Liver (tissue), 9 donors: ENCODE measurements around the gene LRP5. TPM values are rescaled to one million over a fixed set of nuclear protein-coding genes. Genes with fewer than 3 reads are reported as not detected.

Experiments
- DNase-seq: peaks from one replicate; pipeline ENCODE4 v3.0.0-alpha.2; 2017; ENCODE audit warnings: low spot score
- H3K27ac ChIP-seq, 2 donors: one replicate each; pipeline ENCODE4 v1.7.0; 2013; ENCODE audit warnings: inconsistent platforms in 2 of 2, low read length in 2 of 2, control low read depth in 1 of 2, low read depth in 1 of 2, mild to moderate bottlenecking in 1 of 2
- H3K27me3 ChIP-seq, 4 donors: one replicate each; pipeline versions ENCODE4 v1.6.1 to v1.7.0; 2013; ENCODE audit warnings: low read length in 3 of 4, inconsistent platforms in 1 of 4, mild to moderate bottlenecking in 1 of 4, moderate library complexity in 1 of 4; ENCODE audit not compliant: control insufficient read depth in 4 of 4, insufficient read depth in 4 of 4
- H3K36me3 ChIP-seq, 4 donors: one replicate each; pipeline versions ENCODE4 v1.6.1 to v1.7.0; 2013; ENCODE audit warnings: low read length in 3 of 4, mild to moderate bottlenecking in 3 of 4, low read depth in 1 of 4, moderate library complexity in 1 of 4; ENCODE audit not compliant: control insufficient read depth in 4 of 4, insufficient read depth in 3 of 4
- H3K4me1 ChIP-seq, 4 donors: one replicate each; pipeline versions ENCODE4 v1.6.1 to v1.7.0; 2013; ENCODE audit warnings: low read length in 3 of 4, mild to moderate bottlenecking in 3 of 4, moderate library complexity in 1 of 4; ENCODE audit not compliant: control insufficient read depth in 4 of 4, insufficient read depth in 4 of 4
- H3K4me3 ChIP-seq, 3 donors: one replicate each; pipeline versions ENCODE4 v1.6.1 to v1.7.0; 2013; ENCODE audit warnings: low read length in 3 of 3, control low read depth in 1 of 3, low read depth in 1 of 3, mild to moderate bottlenecking in 1 of 3
- H3K9ac ChIP-seq, 2 donors: one replicate each; pipeline ENCODE4 v1.7.0; 2013; ENCODE audit warnings: low read length in 2 of 2, mild to moderate bottlenecking in 2 of 2, moderate library complexity in 2 of 2, control low read depth in 1 of 2, low read depth in 1 of 2
- H3K9me3 ChIP-seq, 4 donors: one replicate each; pipeline versions ENCODE4 v1.6.1 to v1.7.0; 2013; ENCODE audit warnings: low read length in 3 of 4; ENCODE audit not compliant: control insufficient read depth in 4 of 4
- FOXA1 ChIP-seq: IDR thresholded peaks from 2 replicates; pipeline ENCODE4 v1.6.1; 2016; ENCODE audit warnings: antibody characterized with exemption
- FOXA2 ChIP-seq: IDR thresholded peaks from 2 replicates; pipeline ENCODE4 v1.6.1; 2016; ENCODE audit warnings: antibody characterized with exemption
- HNF4A ChIP-seq, 2 donors: conservative IDR thresholded peaks; 2 replicates each; pipeline ENCODE4 v1.6.1; 2016; ENCODE audit warnings: antibody characterized with exemption in 2 of 2, mild to moderate bottlenecking in 2 of 2
- NR2F2 ChIP-seq: IDR thresholded peaks from 2 replicates; pipeline ENCODE4 v1.6.1; 2016; ENCODE audit warnings: antibody characterized with exemption
- RAD21 ChIP-seq, 2 donors: IDR thresholded peaks; 2 replicates each; pipeline ENCODE4 v1.6.1; 2016; ENCODE audit warnings: antibody characterized with exemption in 2 of 2, mild to moderate bottlenecking in 2 of 2
- RXRA ChIP-seq, 2 donors: IDR thresholded peaks; 2 replicates each; pipeline ENCODE4 v1.6.1; 2017 to 2018; ENCODE audit warnings: antibody characterized with exemption in 2 of 2, mild to moderate bottlenecking in 1 of 2
- SP1 ChIP-seq: IDR thresholded peaks from 2 replicates; pipeline ENCODE4 v1.6.1; 2018; ENCODE audit warnings: antibody characterized with exemption, mild to moderate bottlenecking
- TAF1 ChIP-seq: conservative IDR thresholded peaks from 2 replicates; pipeline ENCODE4 v1.6.1; 2016; ENCODE audit warnings: antibody characterized with exemption, mild to moderate bottlenecking
- WGBS: extraction: QIAGEN DNeasy Blood & Tissue Kit; methylation state at CpG from one replicate; pipeline ENCODE4 v1.1.7; 2013; 5-methylcytosine and 5-hydroxymethylcytosine counted together
- polyA plus RNA-seq, 2 donors: library from polyadenylated mRNA; stranded (reverse) in 1 of 2; unstranded in 1 of 2; fragments of 200-250 nt in 1 of 2; fragments of >200 nt in 1 of 2; fragmentation: Nextera tagmentation in 1 of 2; extraction: Ambion mirVana in 1 of 2; gene quantifications; one replicate each; pipeline versions ENCODE4 v1.2.1 to v1.2.3, GENCODE V29; 2013 to 2015
- total RNA-seq, 2 donors: library from RNA; depleted of rRNA; stranded (reverse); fragments of >200 nt; gene quantifications; one replicate each; pipeline ENCODE4 v1.2.3, GENCODE V29; 2014
- TF ChIP-seq, protein P1 (sequence below): IDR thresholded peaks from 2 replicates; pipeline ENCODE4 v1.6.1; 2016; ENCODE audit warnings: antibody characterized with exemption, mild to moderate bottlenecking
- TF ChIP-seq, protein P2 (sequence below): IDR thresholded peaks from 2 replicates; pipeline ENCODE4 v1.6.1; 2016; ENCODE audit warnings: antibody characterized with exemption
- TF ChIP-seq, protein P3 (sequence below): IDR thresholded peaks from 2 replicates; pipeline ENCODE4 v1.6.1; 2016; ENCODE audit warnings: antibody characterized with exemption
- TF ChIP-seq, protein P4 (sequence below): fragments of 150-350 bp; IDR thresholded peaks from 2 replicates; pipeline ENCODE4 v1.5.1; 2017; ENCODE audit warnings: improper control_type of control experiment, low read depth, low read length; ENCODE audit not compliant: missing input control
- TF ChIP-seq, protein P5 (sequence below): IDR thresholded peaks from 2 replicates; pipeline ENCODE4 v1.6.1; 2016; ENCODE audit warnings: antibody characterized with exemption
- donor health status: healthy.
- donor health status: healthy.
- donor health status: healthy.
- donor health status: healthy.
- donor health status: healthy.

The LRP5 gene
- total and polyA plus RNA-seq, 4 donors, result 48.9 to 99.3 (median 71.3) TPM

DNA sequence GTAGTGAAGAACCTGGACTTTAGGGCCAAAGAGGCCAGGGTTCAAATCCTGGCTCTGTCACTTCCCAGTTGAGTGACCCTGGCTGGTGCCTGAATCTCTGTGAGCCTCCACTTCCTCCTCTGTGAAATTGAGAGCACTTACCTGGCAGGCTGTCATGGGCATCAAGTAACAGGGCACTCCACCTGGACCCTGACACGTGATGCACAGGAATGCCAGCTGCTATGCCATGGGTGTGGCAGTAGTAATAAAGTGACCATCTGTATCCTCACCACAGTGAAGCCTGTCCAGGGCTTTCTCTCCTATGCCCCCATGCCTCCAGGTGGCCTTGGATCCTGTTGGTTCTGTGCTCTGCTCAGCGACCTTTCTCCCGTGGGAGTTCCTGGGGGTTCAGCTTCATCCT is 118.4 kb downstream of the LRP5 start (continued):
- TF ChIP-seq, protein P1, sequence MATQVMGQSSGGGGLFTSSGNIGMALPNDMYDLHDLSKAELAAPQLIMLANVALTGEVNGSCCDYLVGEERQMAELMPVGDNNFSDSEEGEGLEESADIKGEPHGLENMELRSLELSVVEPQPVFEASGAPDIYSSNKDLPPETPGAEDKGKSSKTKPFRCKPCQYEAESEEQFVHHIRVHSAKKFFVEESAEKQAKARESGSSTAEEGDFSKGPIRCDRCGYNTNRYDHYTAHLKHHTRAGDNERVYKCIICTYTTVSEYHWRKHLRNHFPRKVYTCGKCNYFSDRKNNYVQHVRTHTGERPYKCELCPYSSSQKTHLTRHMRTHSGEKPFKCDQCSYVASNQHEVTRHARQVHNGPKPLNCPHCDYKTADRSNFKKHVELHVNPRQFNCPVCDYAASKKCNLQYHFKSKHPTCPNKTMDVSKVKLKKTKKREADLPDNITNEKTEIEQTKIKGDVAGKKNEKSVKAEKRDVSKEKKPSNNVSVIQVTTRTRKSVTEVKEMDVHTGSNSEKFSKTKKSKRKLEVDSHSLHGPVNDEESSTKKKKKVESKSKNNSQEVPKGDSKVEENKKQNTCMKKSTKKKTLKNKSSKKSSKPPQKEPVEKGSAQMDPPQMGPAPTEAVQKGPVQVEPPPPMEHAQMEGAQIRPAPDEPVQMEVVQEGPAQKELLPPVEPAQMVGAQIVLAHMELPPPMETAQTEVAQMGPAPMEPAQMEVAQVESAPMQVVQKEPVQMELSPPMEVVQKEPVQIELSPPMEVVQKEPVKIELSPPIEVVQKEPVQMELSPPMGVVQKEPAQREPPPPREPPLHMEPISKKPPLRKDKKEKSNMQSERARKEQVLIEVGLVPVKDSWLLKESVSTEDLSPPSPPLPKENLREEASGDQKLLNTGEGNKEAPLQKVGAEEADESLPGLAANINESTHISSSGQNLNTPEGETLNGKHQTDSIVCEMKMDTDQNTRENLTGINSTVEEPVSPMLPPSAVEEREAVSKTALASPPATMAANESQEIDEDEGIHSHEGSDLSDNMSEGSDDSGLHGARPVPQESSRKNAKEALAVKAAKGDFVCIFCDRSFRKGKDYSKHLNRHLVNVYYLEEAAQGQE, result no peak
- TF ChIP-seq TAF1, result no peak
- TF ChIP-seq FOXA2, result no peak
- TF ChIP-seq SP1, result no peak
- no peak for TF ChIP-seq FOXA1
- no peak for TF ChIP-seq NR2F2
- TF ChIP-seq, protein P2, sequence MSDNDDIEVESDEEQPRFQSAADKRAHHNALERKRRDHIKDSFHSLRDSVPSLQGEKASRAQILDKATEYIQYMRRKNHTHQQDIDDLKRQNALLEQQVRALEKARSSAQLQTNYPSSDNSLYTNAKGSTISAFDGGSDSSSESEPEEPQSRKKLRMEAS, result no peak
- TF ChIP-seq RXRA (IDR thresholded peaks at IDR 0.05), result no peak

DNA sequence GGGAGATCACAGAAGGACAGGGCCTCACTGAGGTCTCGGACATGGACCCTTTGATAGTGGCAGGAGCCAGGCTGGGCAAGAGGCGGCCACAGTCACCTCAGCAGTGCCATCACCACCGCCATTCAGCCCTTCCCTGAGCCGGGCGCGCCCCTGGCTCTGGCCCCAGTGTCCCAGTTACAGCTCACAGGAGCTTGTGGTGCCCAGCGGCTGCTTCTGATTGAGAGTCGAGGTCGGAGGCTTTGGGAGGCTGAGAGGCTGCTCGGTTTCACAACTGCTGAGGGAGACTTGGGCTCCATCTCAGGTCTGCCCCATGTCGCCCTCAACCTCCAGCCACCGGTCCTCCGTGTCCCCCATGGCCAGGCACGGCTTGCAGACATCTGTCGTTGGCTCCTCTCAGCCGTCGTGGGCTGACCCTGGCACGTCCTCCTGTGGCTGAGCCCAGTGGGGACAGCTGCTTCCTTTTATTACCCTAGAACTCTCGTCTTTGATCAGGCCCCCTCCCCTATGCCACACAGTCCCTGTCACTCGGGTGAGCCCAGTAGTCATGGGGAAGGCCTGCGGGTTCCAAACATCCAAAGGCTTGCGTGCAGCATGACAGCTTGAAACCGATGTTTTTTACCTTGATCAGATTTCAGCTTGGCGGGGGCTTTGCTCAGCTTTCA is 119.7 kb downstream of the LRP5 start:
- no peak overlapping the region for H3K4me3 ChIP-seq
- H3K9me3 ChIP-seq, result peaks cover 0 to 5% (median 3%) of the 10 kb centered on the region in 4 donors
- no peak overlapping the region for H3K27ac ChIP-seq
- TF ChIP-seq RXRA (IDR thresholded peaks at IDR 0.05) (no peak), FOXA2 (no peak), SP1 (no peak), NR2F2 (no peak), RAD21 (IDR thresholded peaks at IDR 0.05) (no peak), HNF4A (conservative IDR thresholded peaks at IDR 0.05) (no peak)
- TF ChIP-seq, protein P1, result no peak
- TF ChIP-seq, protein P3, sequence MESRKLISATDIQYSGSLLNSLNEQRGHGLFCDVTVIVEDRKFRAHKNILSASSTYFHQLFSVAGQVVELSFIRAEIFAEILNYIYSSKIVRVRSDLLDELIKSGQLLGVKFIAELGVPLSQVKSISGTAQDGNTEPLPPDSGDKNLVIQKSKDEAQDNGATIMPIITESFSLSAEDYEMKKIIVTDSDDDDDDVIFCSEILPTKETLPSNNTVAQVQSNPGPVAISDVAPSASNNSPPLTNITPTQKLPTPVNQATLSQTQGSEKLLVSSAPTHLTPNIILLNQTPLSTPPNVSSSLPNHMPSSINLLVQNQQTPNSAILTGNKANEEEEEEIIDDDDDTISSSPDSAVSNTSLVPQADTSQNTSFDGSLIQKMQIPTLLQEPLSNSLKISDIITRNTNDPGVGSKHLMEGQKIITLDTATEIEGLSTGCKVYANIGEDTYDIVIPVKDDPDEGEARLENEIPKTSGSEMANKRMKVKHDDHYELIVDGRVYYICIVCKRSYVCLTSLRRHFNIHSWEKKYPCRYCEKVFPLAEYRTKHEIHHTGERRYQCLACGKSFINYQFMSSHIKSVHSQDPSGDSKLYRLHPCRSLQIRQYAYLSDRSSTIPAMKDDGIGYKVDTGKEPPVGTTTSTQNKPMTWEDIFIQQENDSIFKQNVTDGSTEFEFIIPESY, result no peak
- TF ChIP-seq, protein P4, sequence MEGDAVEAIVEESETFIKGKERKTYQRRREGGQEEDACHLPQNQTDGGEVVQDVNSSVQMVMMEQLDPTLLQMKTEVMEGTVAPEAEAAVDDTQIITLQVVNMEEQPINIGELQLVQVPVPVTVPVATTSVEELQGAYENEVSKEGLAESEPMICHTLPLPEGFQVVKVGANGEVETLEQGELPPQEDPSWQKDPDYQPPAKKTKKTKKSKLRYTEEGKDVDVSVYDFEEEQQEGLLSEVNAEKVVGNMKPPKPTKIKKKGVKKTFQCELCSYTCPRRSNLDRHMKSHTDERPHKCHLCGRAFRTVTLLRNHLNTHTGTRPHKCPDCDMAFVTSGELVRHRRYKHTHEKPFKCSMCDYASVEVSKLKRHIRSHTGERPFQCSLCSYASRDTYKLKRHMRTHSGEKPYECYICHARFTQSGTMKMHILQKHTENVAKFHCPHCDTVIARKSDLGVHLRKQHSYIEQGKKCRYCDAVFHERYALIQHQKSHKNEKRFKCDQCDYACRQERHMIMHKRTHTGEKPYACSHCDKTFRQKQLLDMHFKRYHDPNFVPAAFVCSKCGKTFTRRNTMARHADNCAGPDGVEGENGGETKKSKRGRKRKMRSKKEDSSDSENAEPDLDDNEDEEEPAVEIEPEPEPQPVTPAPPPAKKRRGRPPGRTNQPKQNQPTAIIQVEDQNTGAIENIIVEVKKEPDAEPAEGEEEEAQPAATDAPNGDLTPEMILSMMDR, result no peak
- TF ChIP-seq, protein P5, sequence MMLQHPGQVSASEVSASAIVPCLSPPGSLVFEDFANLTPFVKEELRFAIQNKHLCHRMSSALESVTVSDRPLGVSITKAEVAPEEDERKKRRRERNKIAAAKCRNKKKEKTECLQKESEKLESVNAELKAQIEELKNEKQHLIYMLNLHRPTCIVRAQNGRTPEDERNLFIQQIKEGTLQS, result no peak
- 94% methylated on average over 24 of the region's 24 CpGs for WGBS
- no peaks in the 10 kb centered on the region for H3K27me3 ChIP-seq
- H3K9ac ChIP-seq, result no peak overlapping the region
- no peaks in the 10 kb centered on the region for H3K4me1 ChIP-seq
- H3K36me3 ChIP-seq, result peaks cover 24 to 83% (median 45%) of the 10 kb centered on the region in 4 donors
- no peak for DNase-seq
